ENCODE data around the gene SLC10A4.
A peak's percentile ranks its signal among the peaks of the same experiment; 100 is the strongest.

Gene SLC10A4

GRCh38 chr4:48484494-48485168 is 1.5 kb downstream of the SLC10A4 start:
- no peak for DNase-seq (ENCODE audit: extremely low read depth, low read depth)
- no peak overlapping the region for H3K4me3 ChIP-seq (replicated peaks; ENCODE audit: low read depth, low read length)
- TF ChIP-seq CTCF (IDR thresholded peaks at IDR 0.05; ENCODE audit: low read depth, low read length, missing control alignments) = no peak

- H3K4me3 ChIP-seq (replicated peaks; ENCODE audit: low read depth, low read length) = no peak overlapping the region
These were observed 6.5 kb downstream of the SLC10A4 start for GRCh38 chr4:48489683-48490011.

GRCh38 chr4:48490012-48490679 is 7.0 kb downstream of the SLC10A4 start, which contains the start of gene ZAR1:
Gene ZAR1 (plus strand): TSS chr4:48490252. CDS start chr4:48490292, 40 bp downstream.
- peak within 1 kb of the TSS; percentile 20; the same call in 1 of the 2 replicates for H3K4me3 ChIP-seq (replicated peaks; ENCODE audit: low read depth, low read length)
- TF ChIP-seq CTCF (IDR thresholded peaks at IDR 0.05; ENCODE audit: low read depth, low read length, missing control alignments) = no peak
- DNase-seq (ENCODE audit: extremely low read depth, low read depth) = no peak

More at GRCh38 chr4:48489683-48490011, 6.5 kb downstream of the SLC10A4 start:
- no peak for TF ChIP-seq CTCF (IDR thresholded peaks at IDR 0.05; ENCODE audit: low read depth, low read length, missing control alignments)
- no peak for DNase-seq (ENCODE audit: extremely low read depth, low read depth)

GRCh38 chr4:48490680-48491513 is 7.8 kb downstream of the SLC10A4 start:
- no peak for DNase-seq (ENCODE audit: extremely low read depth, low read depth)
- no peak overlapping the region for H3K4me3 ChIP-seq (replicated peaks; ENCODE audit: low read depth, low read length)
- TF ChIP-seq CTCF (IDR thresholded peaks at IDR 0.05; ENCODE audit: low read depth, low read length, missing control alignments) = no peak

GRCh38 chr4:48491514-48492176 is 8.5 kb downstream of the SLC10A4 start:
- DNase-seq (ENCODE audit: extremely low read depth, low read depth) = no peak
- no peak for TF ChIP-seq CTCF (IDR thresholded peaks at IDR 0.05; ENCODE audit: low read depth, low read length, missing control alignments)
- no peak overlapping the region for H3K4me3 ChIP-seq (replicated peaks; ENCODE audit: low read depth, low read length)

- H3K4me3 ChIP-seq (replicated peaks; ENCODE audit: low read depth, low read length) = no peak overlapping the region
- no peak for TF ChIP-seq CTCF (IDR thresholded peaks at IDR 0.05; ENCODE audit: low read depth, low read length, missing control alignments)
- DNase-seq (ENCODE audit: extremely low read depth, low read depth) = no peak
These were observed 10.4 kb downstream of the SLC10A4 start for GRCh38 chr4:48493452-48494100.
